HUES6 (cell line): ENCODE measurements around the gene TNRC18.
A peak's percentile ranks its signal among the peaks of the same experiment; 100 is the strongest.

Source experiments
- H3K27ac ChIP-seq: 2 replicates; pipeline ENCODE4 v1.7.0; 2013; ENCODE audit warnings: low read depth, mild to moderate bottlenecking, low read length, inconsistent platforms
- H3K27me3 ChIP-seq: 2 replicates; pipeline ENCODE4 v1.6.1; 2013; ENCODE audit warnings: low read length; ENCODE audit not compliant: control insufficient read depth, insufficient read depth
- H3K36me3 ChIP-seq: 2 replicates; pipeline ENCODE4 v1.6.1; 2013; ENCODE audit warnings: low read length; ENCODE audit not compliant: control insufficient read depth, insufficient read depth
- H3K4me1 ChIP-seq: 2 replicates; pipeline ENCODE4 v1.6.1; 2013; ENCODE audit warnings: low read length; ENCODE audit not compliant: control insufficient read depth, insufficient read depth
- H3K4me3 ChIP-seq: 2 replicates; pipeline ENCODE4 v1.5.1; 2013; ENCODE audit warnings: low read depth, low read length
- H3K9ac ChIP-seq: one replicate; pipeline ENCODE4 v1.6.1; 2013; ENCODE audit warnings: mild to moderate bottlenecking, low read length
- H3K9me3 ChIP-seq: 2 replicates; pipeline ENCODE4 v1.6.1; 2013; ENCODE audit warnings: low read depth, low read length; ENCODE audit not compliant: control insufficient read depth, insufficient read depth

Gene TNRC18

GRCh38 chr7:5428478-5429252 is 5.0 kb upstream of the TNRC18 start:
- H3K36me3 ChIP-seq, result peaks cover 4% of the 10 kb centered on the region; the same call in 1 of the 2 replicates
- H3K9me3 ChIP-seq, result peaks cover 5% of the 10 kb centered on the region
- H3K4me3 ChIP-seq, result peak overlapping the region; percentile 76
- H3K4me1 ChIP-seq, result peaks cover 21% of the 10 kb centered on the region
- H3K9ac ChIP-seq, result peak overlapping the region; percentile 97
- H3K27ac ChIP-seq, result peak overlapping the region; percentile 81; the same call in 1 of the 2 replicates
- peaks cover 25% of the 10 kb centered on the region; the same call in 1 of the 2 replicates for H3K27me3 ChIP-seq

DNA sequence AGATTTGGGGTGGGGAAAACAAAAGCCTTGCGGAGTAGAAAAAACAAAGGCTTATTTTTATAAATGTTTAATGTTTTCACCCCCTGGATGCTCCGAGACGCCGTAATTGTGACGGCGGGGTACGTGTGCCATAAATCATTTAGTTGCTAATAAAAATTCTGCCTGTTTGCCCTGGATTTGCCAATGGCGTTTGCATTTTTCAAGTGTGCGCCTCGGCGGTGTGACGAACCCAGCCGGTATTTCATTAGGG is 2.5 kb upstream of the TNRC18 start:
- no peaks in the 10 kb centered on the region for H3K36me3 ChIP-seq
- no peaks in the 10 kb centered on the region for H3K9me3 ChIP-seq
- peaks cover 29% of the 10 kb centered on the region for H3K4me1 ChIP-seq
- peak overlapping the region; percentile 76 for H3K4me3 ChIP-seq
- H3K27ac ChIP-seq, result peak overlapping the region; percentile 97
- H3K27me3 ChIP-seq, result peaks cover 43% of the 10 kb centered on the region
- peak overlapping the region; percentile 97 for H3K9ac ChIP-seq

DNA sequence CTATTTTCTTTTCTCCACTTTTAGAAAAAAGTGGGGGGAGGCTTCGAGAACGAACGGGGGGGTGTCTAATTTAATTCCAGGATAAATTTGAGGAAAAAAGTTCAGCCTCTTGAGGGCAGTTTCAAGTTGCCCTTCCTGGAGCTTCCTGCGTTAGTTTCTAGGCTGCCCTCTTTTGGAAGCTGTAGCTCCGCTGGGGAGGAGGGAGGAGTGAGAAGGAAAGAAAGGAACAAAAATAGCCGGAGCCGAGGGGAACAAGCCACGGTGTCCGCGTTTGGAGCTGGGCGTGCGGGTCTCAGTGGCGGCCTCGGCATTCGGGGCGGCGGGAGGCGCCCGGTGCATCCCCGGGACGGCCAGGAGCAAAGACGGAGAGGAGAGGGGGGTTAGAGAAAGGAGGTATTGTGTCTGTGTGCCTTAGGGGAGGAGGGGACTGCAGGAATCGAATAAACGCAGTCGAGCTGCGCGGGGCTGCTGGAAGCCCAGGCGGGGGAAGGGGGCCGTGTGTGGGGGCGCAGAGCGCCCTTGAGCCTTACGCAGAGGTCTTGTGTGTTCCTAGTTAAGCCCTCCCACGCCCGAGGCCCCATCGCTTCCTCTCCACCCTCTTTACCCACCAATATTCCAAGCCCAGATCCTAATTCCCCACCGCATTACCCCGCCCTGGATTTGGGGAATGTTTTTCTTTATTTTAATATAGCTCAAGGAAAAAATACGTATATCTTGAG is 2.0 kb upstream of the TNRC18 start:
- Histone ChIP-seq H3K4me3 (peak overlapping the region; percentile 76), H3K27me3 (peaks cover 46% of the 10 kb centered on the region), H3K36me3 (no peaks in the 10 kb centered on the region), H3K9me3 (no peaks in the 10 kb centered on the region), H3K27ac (peak overlapping the region; percentile 97), H3K9ac (peak overlapping the region; percentile 97), H3K4me1 (peaks cover 29% of the 10 kb centered on the region)

GRCh38 chr7:5424749-5425506 is 1.3 kb upstream of the TNRC18 start:
- H3K9ac ChIP-seq, result peak overlapping the region; percentile 97
- peaks cover 46% of the 10 kb centered on the region for H3K27me3 ChIP-seq
- peak overlapping the region; percentile 76 for H3K4me3 ChIP-seq
- H3K27ac ChIP-seq, result peak overlapping the region; percentile 97; the same call in 1 of the 2 replicates
- H3K4me1 ChIP-seq, result peaks cover 22% of the 10 kb centered on the region
- no peaks in the 10 kb centered on the region for H3K9me3 ChIP-seq
- H3K36me3 ChIP-seq, result no peaks in the 10 kb centered on the region

DNA sequence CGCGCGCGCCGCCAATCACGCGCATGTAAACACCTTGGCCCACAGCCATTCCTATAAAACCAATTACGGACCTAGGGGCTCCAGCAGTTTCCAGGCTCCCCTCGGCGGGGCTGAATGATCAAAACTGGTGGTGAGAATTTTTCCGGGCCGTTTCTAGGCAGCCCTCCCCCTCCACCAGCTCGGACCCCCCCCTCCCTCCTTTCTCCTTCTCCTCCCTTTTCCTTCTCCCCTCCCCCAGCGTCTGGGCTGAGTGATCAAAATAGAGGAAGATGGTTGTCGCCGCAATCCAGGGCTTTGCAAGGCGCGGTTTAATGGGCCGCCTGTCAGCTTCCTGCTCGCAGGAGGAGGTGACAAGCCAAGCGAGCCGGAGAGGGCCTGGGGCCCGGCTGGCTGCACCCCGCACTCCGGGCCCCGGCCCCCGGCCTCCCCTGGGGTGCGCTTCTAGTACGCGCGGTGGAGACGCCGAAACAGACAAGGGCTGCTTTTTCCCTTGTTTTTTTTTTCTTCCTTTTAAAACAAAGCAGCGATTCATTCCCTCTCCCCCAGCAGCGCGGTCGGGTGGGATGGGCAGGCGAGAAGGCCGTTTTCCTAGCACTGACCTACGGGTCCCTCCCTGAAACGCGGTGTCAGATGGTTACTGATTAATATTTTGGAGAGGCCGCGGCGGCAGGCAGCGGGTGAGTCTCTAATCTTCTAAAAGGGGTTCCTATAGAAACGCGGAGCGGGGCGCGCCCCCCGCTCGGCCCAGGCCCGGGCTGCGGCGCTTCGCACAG is 528 bp upstream of the TNRC18 start:
- H3K27ac ChIP-seq, result peak overlapping the region; percentile 97; the same call in 1 of the 2 replicates
- peak overlapping the region; percentile 76 for H3K4me3 ChIP-seq
- H3K27me3 ChIP-seq, result peaks cover 48% of the 10 kb centered on the region
- H3K9me3 ChIP-seq, result no peaks in the 10 kb centered on the region
- H3K4me1 ChIP-seq, result peaks cover 19% of the 10 kb centered on the region
- no peaks in the 10 kb centered on the region for H3K36me3 ChIP-seq
- H3K9ac ChIP-seq, result peak overlapping the region; percentile 97

GRCh38 chr7:5422396-5423305 is 983 bp downstream of the TNRC18 start:
- H3K27ac ChIP-seq, result peak overlapping the region; percentile 97; the same call in 1 of the 2 replicates
- H3K9ac ChIP-seq, result peak overlapping the region; percentile 95
- no peaks in the 10 kb centered on the region for H3K9me3 ChIP-seq
- peak overlapping the region; percentile 69 for H3K4me3 ChIP-seq
- peaks cover 52% of the 10 kb centered on the region for H3K27me3 ChIP-seq
- peaks cover 25% of the 10 kb centered on the region for H3K4me1 ChIP-seq
- H3K36me3 ChIP-seq, result no peaks in the 10 kb centered on the region

- peak overlapping the region; percentile 97; the same call in 1 of the 2 replicates for H3K27ac ChIP-seq
- H3K9me3 ChIP-seq, result no peaks in the 10 kb centered on the region
- no peaks in the 10 kb centered on the region for H3K36me3 ChIP-seq
- H3K4me1 ChIP-seq, result peaks cover 31% of the 10 kb centered on the region
- H3K27me3 ChIP-seq, result peaks cover 58% of the 10 kb centered on the region
- peak overlapping the region; percentile 95 for H3K9ac ChIP-seq
- H3K4me3 ChIP-seq, result peak overlapping the region; percentile 69
Measured at GRCh38 chr7:5421714-5422395, 1.8 kb downstream of the TNRC18 start.

DNA sequence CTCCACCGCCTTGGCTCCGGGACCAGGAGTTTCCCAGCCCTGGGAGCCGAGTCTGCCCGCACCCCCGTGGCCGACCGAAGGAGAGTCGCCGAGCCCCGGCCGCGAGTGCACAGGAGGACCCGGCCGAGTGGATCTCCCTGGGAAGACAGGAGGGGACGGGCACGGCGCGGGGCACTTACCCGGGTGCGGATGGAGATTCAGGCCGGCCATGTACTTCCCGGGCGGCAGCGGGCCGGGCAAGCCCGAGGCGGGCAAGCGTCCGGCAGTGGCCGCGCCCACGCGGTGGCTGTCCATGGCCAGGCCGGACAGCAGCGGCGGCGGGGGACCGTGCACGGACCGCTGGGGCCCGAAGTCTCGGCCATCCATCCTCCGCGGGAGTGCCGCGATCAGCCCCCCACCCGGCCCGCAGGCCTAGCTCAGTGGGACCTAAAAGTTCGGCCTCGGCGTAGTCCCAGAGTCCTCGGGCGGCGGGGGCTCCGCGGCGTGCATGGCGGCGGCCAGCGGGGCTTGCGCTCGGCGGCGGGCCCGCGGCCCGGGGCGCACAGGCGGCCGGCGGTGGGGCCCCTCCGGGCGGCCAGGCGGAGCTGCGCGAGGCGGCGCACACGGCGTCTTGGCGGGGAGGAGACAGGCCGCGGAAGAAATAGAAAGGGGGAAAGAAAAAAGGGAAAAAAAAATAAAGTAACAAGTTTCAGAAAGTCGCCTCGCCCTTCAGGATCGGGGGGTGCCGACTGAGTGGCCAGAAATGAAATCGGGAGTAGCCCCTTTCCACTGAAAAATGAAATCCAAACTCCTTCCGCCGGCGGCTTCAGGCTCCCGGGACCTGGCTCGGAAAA is 2.5 kb downstream of the TNRC18 start:
- Histone ChIP-seq H3K4me3 (peak overlapping the region; percentile 69), H3K27ac (peak overlapping the region; percentile 97; the same call in 1 of the 2 replicates), H3K27me3 (peaks cover 58% of the 10 kb centered on the region), H3K36me3 (no peaks in the 10 kb centered on the region), H3K9ac (peak overlapping the region; percentile 95), H3K9me3 (no peaks in the 10 kb centered on the region), H3K4me1 (peaks cover 31% of the 10 kb centered on the region)
